AG09309 (cell line): ENCODE results near the gene FAM107B.

ENCODE experiments used
- DNase-seq: peaks from one replicate; pipeline ENCODE4 v3.0.0-alpha.2; 2010; ENCODE audit warnings: low read depth
- H3K4me3 ChIP-seq: 2 replicates; pipeline ENCODE4 v1.5.1; 2011; ENCODE audit warnings: mild to moderate bottlenecking, low read depth, low read length, moderate library complexity; ENCODE audit not compliant: control insufficient read depth
- TF ChIP-seq, protein P1 (sequence below): IDR thresholded peaks from 2 replicates; pipeline ENCODE4 v1.5.1; 2011; ENCODE audit warnings: mild to moderate bottlenecking, low read depth, low read length, inconsistent platforms; ENCODE audit not compliant: insufficient read depth, control insufficient read depth; ENCODE audit errors: missing control alignments

FAM107B gene

DNA sequence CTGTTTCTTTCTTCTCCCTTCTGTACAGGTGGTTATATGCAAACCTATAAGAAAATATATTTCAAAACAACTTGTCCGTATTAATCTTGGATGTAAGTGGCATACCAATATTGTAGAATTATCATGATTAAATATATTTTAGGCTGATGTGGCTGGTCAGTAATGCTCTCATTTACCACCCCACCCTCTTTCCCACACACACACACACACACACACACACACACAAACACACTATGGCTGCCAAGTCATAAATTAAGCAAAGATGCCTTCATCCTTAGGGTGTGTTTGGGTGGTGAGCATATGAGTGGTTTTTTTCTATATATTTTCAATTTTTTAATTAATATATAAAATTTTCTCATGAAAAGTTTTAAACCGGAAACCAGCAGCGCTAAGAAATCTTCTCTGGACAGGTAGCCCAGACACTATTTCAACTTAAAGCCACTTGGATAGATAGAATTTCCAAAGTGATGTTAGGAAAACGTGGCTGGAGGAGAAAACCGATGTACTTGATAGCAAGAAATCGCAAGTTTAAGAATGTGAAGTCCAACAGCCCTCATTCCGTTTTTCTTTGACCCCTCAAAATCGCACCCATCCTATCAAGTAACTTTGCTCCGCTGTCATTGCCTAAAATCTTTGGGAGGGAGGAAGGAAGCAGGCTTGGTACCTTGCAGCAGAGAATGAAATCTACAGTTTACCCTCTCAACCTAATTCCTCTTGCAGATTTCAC, 171.7 kb downstream of the FAM107B start:
- DNase-seq: no peak
- H3K4me3 ChIP-seq: peak overlapping the region; percentile 52
- TF ChIP-seq, protein P1, sequence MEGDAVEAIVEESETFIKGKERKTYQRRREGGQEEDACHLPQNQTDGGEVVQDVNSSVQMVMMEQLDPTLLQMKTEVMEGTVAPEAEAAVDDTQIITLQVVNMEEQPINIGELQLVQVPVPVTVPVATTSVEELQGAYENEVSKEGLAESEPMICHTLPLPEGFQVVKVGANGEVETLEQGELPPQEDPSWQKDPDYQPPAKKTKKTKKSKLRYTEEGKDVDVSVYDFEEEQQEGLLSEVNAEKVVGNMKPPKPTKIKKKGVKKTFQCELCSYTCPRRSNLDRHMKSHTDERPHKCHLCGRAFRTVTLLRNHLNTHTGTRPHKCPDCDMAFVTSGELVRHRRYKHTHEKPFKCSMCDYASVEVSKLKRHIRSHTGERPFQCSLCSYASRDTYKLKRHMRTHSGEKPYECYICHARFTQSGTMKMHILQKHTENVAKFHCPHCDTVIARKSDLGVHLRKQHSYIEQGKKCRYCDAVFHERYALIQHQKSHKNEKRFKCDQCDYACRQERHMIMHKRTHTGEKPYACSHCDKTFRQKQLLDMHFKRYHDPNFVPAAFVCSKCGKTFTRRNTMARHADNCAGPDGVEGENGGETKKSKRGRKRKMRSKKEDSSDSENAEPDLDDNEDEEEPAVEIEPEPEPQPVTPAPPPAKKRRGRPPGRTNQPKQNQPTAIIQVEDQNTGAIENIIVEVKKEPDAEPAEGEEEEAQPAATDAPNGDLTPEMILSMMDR: no peak

DNA sequence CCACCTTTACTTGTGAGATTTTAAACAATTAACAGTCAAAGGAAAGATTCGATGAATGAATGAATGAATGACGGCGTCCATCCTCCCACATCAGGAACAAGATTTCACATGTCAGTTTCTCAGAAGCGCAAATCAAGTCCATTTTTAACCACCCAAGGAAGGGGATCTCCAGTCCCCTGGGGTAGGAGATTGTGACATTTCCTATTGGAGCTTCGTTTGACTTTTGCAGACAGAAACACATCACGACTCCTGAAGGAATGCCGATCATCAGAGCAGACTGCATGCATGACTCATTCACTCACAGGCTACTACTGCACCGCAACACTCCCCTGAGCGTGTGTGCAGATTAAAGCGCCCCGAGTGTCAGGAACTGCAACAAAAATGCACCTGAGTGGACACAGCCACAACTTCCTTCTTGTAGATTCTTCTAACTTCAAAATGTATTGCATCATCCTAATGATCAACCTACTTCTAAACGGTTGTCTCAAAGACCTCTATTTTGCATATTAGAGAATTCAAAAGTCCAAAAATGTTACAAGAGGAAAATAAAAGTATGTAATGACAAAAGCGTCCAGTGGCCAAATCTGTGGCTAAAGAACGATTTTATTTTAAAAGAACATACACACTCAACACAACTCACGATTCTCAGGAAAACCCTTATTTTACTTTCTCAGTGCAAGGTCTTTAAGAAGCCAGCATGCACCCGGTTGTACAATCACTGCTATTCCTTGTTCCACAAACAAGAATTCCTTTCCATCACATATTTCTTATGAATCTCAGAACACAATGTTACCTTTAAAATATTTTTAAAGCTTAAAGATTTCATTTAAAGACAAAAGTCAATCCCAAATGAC, 172.6 kb downstream of the FAM107B start:
- peak overlapping the region; percentile 7; the same call in 1 of the 2 replicates for H3K4me3 ChIP-seq
- TF ChIP-seq, protein P1: no peak
- DNase-seq: no peak

GRCh38 chr10:14601326-14601725, 173.4 kb downstream of the FAM107B start:
- TF ChIP-seq, protein P1: no peak
- H3K4me3 ChIP-seq: no peak overlapping the region
- DNase-seq: no peak

DNA sequence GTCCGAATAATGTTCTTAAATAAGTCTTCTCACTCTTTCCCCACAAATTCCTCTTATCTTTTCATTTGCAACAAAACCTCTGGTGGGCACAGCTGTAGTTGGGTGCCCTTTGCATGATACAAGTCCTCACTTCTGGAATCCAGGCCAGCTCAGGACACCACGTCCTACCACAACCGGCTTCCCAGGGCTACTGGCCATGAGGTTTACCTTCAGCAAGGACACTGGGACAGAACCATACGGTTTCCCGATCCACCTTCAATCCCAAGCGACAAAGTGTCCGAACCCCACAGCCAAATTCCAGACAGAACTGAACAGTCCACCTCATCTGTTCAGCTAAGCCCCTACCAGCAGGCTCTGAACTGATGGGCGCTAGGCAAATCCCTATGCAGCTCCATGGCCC, 174.6 kb downstream of the FAM107B start:
- no peak overlapping the region for H3K4me3 ChIP-seq
- DNase-seq: no peak
- TF ChIP-seq, protein P1: no peak

GRCh38 chr10:14598809-14599764, 175.6 kb downstream of the FAM107B start:
- no peak overlapping the region for H3K4me3 ChIP-seq
- DNase-seq: no peak
- TF ChIP-seq, protein P1: no peak
